Chondrocyte (in vitro differentiated cells): ENCODE results near the gene PHF21B. TPM values are rescaled to one million over a fixed set of nuclear protein-coding genes. Genes with fewer than 3 reads are reported as not detected.

Experiments
- DNase-seq: peaks from one replicate; pipeline ENCODE4 v3.0.0; 2021; ENCODE audit warnings: mixed read lengths, low spot score
- H3K27ac Mint-ChIP-seq: one replicate; pipeline ENCODE4 v1.8.0; 2021; ENCODE audit warnings: mild to moderate bottlenecking, moderate library complexity, mixed read lengths; ENCODE audit not compliant: unreplicated experiment
- H3K27me3 Mint-ChIP-seq: 2 replicates; pipeline ENCODE4 v1.8.0; 2021; ENCODE audit warnings: low read depth, mixed read lengths
- H3K36me3 Mint-ChIP-seq: 2 replicates; pipeline ENCODE4 v1.8.0; 2021; ENCODE audit warnings: low read depth, mixed read lengths
- H3K4me1 Mint-ChIP-seq: 2 replicates; pipeline ENCODE4 v1.8.0; 2021; ENCODE audit warnings: low read depth, mild to moderate bottlenecking, mixed read lengths
- H3K4me3 Mint-ChIP-seq: one replicate; pipeline ENCODE4 v1.8.0; 2021; ENCODE audit warnings: mild to moderate bottlenecking, moderate library complexity, mixed read lengths; ENCODE audit not compliant: unreplicated experiment
- H3K9me3 Mint-ChIP-seq: 2 replicates; pipeline ENCODE4 v1.8.0; 2021; ENCODE audit warnings: low read depth, mixed read lengths
- total RNA-seq: library from RNA; stranded (reverse); gene quantifications from 3 replicates; pipeline ENCODE4 v1.2.1, GENCODE V29; 2021
- TF ChIP-seq, protein P1 (sequence below): fragments of 200-600 bp; sonication (generic); IDR thresholded peaks from 2 replicates; pipeline ENCODE4 v1.5.0; 2021; ENCODE audit warnings: antibody characterized with exemption, mild to moderate bottlenecking, moderate library complexity

Gene PHF21B
- total RNA-seq, 1 donor from 2014 or later: 0.82 TPM

DNA sequence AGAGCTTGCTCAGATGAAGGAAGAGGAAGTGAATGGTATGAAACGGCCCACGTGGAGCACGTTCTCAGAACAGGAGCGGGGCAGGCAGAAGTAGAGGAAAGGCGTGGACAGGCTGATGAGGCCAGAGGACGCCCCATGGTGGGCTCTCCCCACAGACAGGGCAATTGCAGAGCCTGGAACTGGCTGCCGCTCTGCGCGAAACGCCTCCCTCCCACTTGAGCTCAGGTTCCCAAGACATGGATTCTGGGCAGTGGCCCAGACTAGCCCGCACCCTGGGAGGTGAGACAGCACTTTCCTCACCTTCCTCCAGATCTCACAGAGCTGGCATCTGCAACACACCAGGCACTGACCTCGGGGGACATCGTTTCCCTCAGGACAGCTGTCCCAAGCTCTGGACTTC lies 117.6 kb downstream of the PHF21B start:
- no peaks in the 10 kb centered on the region for H3K36me3 Mint-ChIP-seq
- no peaks in the 10 kb centered on the region for H3K27me3 Mint-ChIP-seq
- no peaks in the 10 kb centered on the region for H3K4me1 Mint-ChIP-seq
- H3K4me3 Mint-ChIP-seq: no peak overlapping the region
- H3K27ac Mint-ChIP-seq: no peak overlapping the region
- no peaks in the 10 kb centered on the region for H3K9me3 Mint-ChIP-seq
- DNase-seq: no peak
- TF ChIP-seq, protein P1, sequence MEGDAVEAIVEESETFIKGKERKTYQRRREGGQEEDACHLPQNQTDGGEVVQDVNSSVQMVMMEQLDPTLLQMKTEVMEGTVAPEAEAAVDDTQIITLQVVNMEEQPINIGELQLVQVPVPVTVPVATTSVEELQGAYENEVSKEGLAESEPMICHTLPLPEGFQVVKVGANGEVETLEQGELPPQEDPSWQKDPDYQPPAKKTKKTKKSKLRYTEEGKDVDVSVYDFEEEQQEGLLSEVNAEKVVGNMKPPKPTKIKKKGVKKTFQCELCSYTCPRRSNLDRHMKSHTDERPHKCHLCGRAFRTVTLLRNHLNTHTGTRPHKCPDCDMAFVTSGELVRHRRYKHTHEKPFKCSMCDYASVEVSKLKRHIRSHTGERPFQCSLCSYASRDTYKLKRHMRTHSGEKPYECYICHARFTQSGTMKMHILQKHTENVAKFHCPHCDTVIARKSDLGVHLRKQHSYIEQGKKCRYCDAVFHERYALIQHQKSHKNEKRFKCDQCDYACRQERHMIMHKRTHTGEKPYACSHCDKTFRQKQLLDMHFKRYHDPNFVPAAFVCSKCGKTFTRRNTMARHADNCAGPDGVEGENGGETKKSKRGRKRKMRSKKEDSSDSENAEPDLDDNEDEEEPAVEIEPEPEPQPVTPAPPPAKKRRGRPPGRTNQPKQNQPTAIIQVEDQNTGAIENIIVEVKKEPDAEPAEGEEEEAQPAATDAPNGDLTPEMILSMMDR: no peak

GRCh38 chr22:44891791-44892190 lies 118.0 kb downstream of the PHF21B start:
- Mint-ChIP-seq H3K4me3 (no peak overlapping the region), H3K27ac (no peak overlapping the region), H3K36me3 (no peaks in the 10 kb centered on the region), H3K4me1 (no peaks in the 10 kb centered on the region), H3K9me3 (no peaks in the 10 kb centered on the region), H3K27me3 (no peaks in the 10 kb centered on the region)
- TF ChIP-seq, protein P1: no peak
- no peak for DNase-seq

- Mint-ChIP-seq H3K27ac (no peak overlapping the region), H3K4me3 (no peak overlapping the region), H3K9me3 (no peaks in the 10 kb centered on the region), H3K36me3 (no peaks in the 10 kb centered on the region), H3K4me1 (no peaks in the 10 kb centered on the region), H3K27me3 (no peaks in the 10 kb centered on the region)
- DNase-seq: no peak
- TF ChIP-seq, protein P1: no peak
Observed at GRCh38 chr22:44891293-44891747, 118.5 kb downstream of the PHF21B start.

DNA sequence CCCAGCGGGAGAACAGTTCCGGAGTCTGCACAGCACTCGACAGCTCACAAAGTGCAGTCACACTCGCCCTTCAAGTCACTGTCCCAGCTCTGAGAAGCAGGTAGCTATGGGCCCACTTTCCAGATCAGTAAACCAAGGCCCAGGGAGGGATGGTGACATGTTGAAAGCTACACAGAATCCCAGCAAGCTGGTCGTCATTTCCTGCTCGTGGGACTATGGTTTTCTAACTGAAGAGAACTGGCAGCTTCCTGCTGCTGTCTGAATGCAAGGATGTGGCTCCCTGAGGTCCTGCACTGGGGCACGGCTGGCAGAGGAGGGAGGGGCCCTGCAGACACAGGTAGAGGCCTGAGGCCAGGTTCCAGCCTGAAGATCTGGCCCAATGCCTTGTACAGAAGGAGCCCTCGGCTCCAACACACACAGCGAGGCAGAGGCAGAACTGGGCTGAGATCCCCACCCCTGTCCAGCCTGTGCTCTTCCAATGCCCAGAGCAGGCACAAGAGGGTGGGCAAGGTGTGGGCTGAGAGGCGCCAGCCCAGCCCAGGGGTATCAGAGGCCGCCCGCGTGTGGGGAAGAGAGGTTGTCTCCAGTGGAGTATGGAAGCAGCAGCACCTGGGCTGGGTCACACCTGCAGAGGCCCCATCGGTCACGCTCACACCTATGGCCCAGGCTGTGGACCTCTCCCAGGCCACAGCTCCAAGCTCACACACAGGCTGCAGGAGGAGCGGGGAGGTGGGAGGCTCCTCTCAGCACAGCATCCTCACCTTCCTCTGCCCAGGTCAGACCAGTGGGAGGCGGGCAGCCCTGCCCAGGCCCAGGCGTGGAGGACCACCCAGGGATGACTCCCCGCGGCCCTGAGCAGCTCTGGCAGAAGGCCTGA lies 119.2 kb downstream of the PHF21B start:
- TF ChIP-seq, protein P1: no peak
- Mint-ChIP-seq H3K36me3 (no peaks in the 10 kb centered on the region), H3K9me3 (no peaks in the 10 kb centered on the region), H3K4me1 (no peaks in the 10 kb centered on the region), H3K27me3 (no peaks in the 10 kb centered on the region), H3K27ac (no peak overlapping the region), H3K4me3 (no peak overlapping the region)
- DNase-seq: no peak

DNA sequence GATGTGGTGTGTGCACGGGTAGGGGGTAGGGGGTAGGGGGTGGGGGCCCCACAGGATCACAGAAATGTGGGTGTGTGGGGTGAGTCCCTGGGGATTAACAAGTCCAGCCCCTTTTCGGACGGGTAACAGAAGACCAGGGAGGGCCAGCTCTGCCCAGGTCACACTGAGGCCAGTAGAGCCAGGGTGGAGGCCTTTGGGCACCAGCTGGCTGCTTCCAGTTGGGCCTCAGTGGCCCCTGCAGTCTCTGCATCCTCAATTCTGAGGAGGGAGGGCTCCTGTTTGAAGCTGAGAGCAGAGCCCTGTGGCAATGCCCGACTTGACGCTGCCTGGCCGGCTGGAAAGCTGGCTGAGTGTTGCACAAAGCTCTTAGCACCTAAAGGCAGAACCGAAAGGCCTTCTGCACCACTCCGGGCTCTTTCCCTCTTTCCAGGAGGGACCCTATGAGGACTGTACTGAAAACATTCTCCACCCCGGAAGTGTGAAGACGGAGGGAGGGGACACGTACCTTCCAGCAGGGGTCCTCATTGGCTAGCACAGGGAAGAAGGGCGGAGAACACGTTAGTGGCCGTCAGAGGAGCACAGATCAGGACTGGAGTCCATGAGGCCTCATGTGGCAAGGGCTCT lies 120.4 kb downstream of the PHF21B start:
- no peaks in the 10 kb centered on the region for H3K9me3 Mint-ChIP-seq
- no peak for DNase-seq
- H3K27me3 Mint-ChIP-seq: no peaks in the 10 kb centered on the region
- no peaks in the 10 kb centered on the region for H3K36me3 Mint-ChIP-seq
- no peak overlapping the region for H3K4me3 Mint-ChIP-seq
- no peaks in the 10 kb centered on the region for H3K4me1 Mint-ChIP-seq
- TF ChIP-seq, protein P1: peak; percentile 20
- no peak overlapping the region for H3K27ac Mint-ChIP-seq
